ENCODE results near the gene MRPL22. TPM values are rescaled to one million over a fixed set of nuclear protein-coding genes. Genes with fewer than 3 reads are reported as not detected.
A peak's percentile ranks its signal among the peaks of the same experiment; 100 is the strongest.

MRPL22 gene
- polyA plus RNA-seq, 1 of the 3 experiments (the other 2 are of a cell fraction): 50.7 TPM

- Histone ChIP-seq H3K9ac (no peak overlapping the region), H3K4me1 (ENCODE audit: control insufficient read depth in 1 of 2, insufficient read depth in 2 of 2, low read depth in 1 of 2, low read length in 1 of 2) (no peaks in the 10 kb centered on the region), H3K4me3 (ENCODE audit: low read depth in 2 of 2, low read length in 1 of 2) (no peak overlapping the region), H3K36me3 (replicated peaks in 1 of 2; ENCODE audit: control insufficient read depth in 1 of 2, insufficient read depth in 2 of 2, low read length in 1 of 2) (peaks cover 21 to 27% of the 10 kb centered on the region in 2 experiments), H3K9me2 (no peaks in the 10 kb centered on the region), H3F3A (replicated peaks; ENCODE audit: insufficient read depth) (peaks cover 6% of the 10 kb centered on the region), H3K27ac (ENCODE audit: low read depth in 2 of 2, low read length in 1 of 2) (no peak overlapping the region), H3K4me2 (no peak overlapping the region), H2AFZ (ENCODE audit: low read depth) (no peak overlapping the region), H4K20me1 (ENCODE audit: insufficient read depth) (no peaks in the 10 kb centered on the region), H3K27me3 (ENCODE audit: insufficient read depth) (no peaks in the 10 kb centered on the region), H3K9me3 (no peaks in the 10 kb centered on the region), H3K79me2 (ENCODE audit: insufficient read depth) (no peaks in the 10 kb centered on the region)
- POLR2A ChIA-PET: no interaction called here
- TF ChIP-seq SMC3 (IDR thresholded peaks at IDR 0.05; ENCODE audit: low read depth, low read length) (no peak), RCOR1 (IDR thresholded peaks at IDR 0.05; ENCODE audit: low read length) (no peak), RAD21 (IDR thresholded peaks at IDR 0.05; ENCODE audit: low read length) (no peak), NFIC (IDR thresholded peaks at IDR 0.05; ENCODE audit: borderline replicate concordance) (no peak), POLR2AphosphoS5 (IDR thresholded peaks at IDR 0.05; ENCODE audit: low read depth, low read length) (no peak), FOSL2 (IDR thresholded peaks at IDR 0.05; ENCODE audit: borderline replicate concordance, low read depth) (no peak), PBX3 (IDR thresholded peaks at IDR 0.05) (no peak)
- no peak for DNase-seq
- 89% methylated on average over 2 of the region's 2 CpGs for WGBS (ENCODE audit: low lambda C conversion rate)
- CTCF ChIA-PET: interaction anchor here (1.1 to 4.4 kb wide), 14 partner anchors 9 to 176 kb away, joined by 3 to 52 read pairs (median 6); no protein-coding TSS in a partner anchor
Measured at GRCh38 chr5:154971501-154971900, 30.6 kb downstream of the MRPL22 start.

- no peaks in the 10 kb centered on the region for H3K79me2 ChIP-seq (ENCODE audit: insufficient read depth)
- peaks cover 6% of the 10 kb centered on the region for H3F3A ChIP-seq (replicated peaks; ENCODE audit: insufficient read depth)
- no peaks in the 10 kb centered on the region for H3K4me1 ChIP-seq (ENCODE audit: control insufficient read depth in 1 of 2, insufficient read depth in 2 of 2, low read depth in 1 of 2, low read length in 1 of 2)
- no peak overlapping the region for H3K4me2 ChIP-seq
- no peaks in the 10 kb centered on the region for H3K9me2 ChIP-seq
- no peaks in the 10 kb centered on the region for H3K9me3 ChIP-seq
- ChIA-PET CTCF (interaction anchor here (0.6 to 4.4 kb wide), 31 partner anchors 8 to 1852 kb away, joined by 3 to 52 read pairs (median 4); no protein-coding TSS in a partner anchor), POLR2A (no interaction called here)
- H3K4me3 ChIP-seq (ENCODE audit: low read depth in 2 of 2, low read length in 1 of 2): no peak overlapping the region
- H4K20me1 ChIP-seq (ENCODE audit: insufficient read depth): no peaks in the 10 kb centered on the region
- no peak overlapping the region for H3K27ac ChIP-seq (ENCODE audit: low read depth in 2 of 2, low read length in 1 of 2)
- peak; percentile 49 for DNase-seq
- WGBS (ENCODE audit: low lambda C conversion rate): 69% methylated on average over 2 of the region's 2 CpGs
- no peak for TF ChIP-seq JUND (IDR thresholded peaks at IDR 0.05)
- TF ChIP-seq USF1 (IDR thresholded peaks at IDR 0.05; ENCODE audit: borderline replicate concordance, low read depth): no peak
- TF ChIP-seq CTCF (IDR thresholded peaks at IDR 0.05): peak; percentile 70
- peak; percentile 59 for TF ChIP-seq SMC3 (IDR thresholded peaks at IDR 0.05; ENCODE audit: low read depth, low read length)
- no peak for TF ChIP-seq RFX5 (IDR thresholded peaks at IDR 0.05; ENCODE audit: low read length)
- TF ChIP-seq RAD21 (IDR thresholded peaks at IDR 0.05; ENCODE audit: low read length): peak; percentile 85
- no peak for TF ChIP-seq REST (IDR thresholded peaks at IDR 0.05; ENCODE audit: low read depth, low read length)
- no peak for TF ChIP-seq ELF1 (IDR thresholded peaks at IDR 0.05)
- TF ChIP-seq ZBTB33 (IDR thresholded peaks at IDR 0.05; ENCODE audit: borderline replicate concordance, low read depth): no peak
- no peak for TF ChIP-seq MXI1 (IDR thresholded peaks at IDR 0.05; ENCODE audit: low read depth, low read length)
- no peak overlapping the region for H2AFZ ChIP-seq (ENCODE audit: low read depth)
- H3K27me3 ChIP-seq (ENCODE audit: insufficient read depth): no peaks in the 10 kb centered on the region
- no peak overlapping the region for H3K9ac ChIP-seq
- peaks cover 13 to 22% of the 10 kb centered on the region in 2 experiments for H3K36me3 ChIP-seq (replicated peaks in 1 of 2; ENCODE audit: control insufficient read depth in 1 of 2, insufficient read depth in 2 of 2, low read length in 1 of 2)
Measured at GRCh38 chr5:154972476-154973080, 31.7 kb downstream of the MRPL22 start.
